Measurements from ENCODE around the gene MYH11. TPM values are rescaled to one million over a fixed set of nuclear protein-coding genes. Genes with fewer than 3 reads are reported as not detected.

MYH11 gene
- total RNA-seq, 1 donor from 2014 or later = 694 TPM

GRCh38 chr16:15726715-15727114 lies 130.1 kb downstream of the MYH11 start:
- H3K36me3 ChIP-seq = peaks cover 97 to 100% of the 10 kb centered on the region in 2 donors
- H3K4me1 ChIP-seq = no peaks in the 10 kb centered on the region
- intact Hi-C loops (cut with DNase I) = no loop called here
- TF ChIP-seq CTCF (IDR thresholded peaks at IDR 0.05) = no peak
- H3K9me3 ChIP-seq = no peaks in the 10 kb centered on the region
- H3K27ac ChIP-seq = peak overlapping the region in 1 of 2 donors; percentile 21
- no peak overlapping the region for H3K4me3 ChIP-seq
- no peaks in the 10 kb centered on the region for H3K27me3 ChIP-seq
- no peak for DNase-seq (ENCODE audit: low spot score in 2 of 2)

DNA sequence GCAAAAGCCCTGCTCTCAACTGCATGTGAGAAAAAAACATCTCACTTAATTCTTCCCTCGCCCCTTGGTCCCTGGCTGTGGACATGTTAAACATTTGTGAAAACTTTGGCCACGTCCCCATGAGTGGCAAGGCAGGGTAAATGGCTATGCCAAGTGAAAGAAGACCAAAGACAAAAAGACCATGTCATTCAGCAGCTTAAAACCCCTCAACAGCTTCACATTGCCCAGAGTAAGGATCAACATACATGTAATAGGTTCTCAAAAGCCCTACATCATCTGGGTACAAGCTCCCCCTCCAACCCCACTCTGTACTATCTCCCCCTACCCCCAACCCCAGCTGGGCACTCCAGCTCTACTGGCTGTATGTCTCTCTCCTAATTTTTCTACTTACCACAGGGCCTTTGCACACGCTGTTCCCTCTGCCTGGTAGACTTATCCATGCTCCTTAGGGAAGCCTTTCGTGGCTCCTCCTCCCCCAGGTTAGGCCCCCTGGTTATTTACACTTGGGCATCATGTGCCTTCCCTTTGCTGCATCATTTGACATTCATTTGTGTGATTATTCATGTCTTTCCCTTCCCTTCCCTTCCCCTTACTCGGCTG lies 131.1 kb downstream of the MYH11 start:
- H3K27ac ChIP-seq = peak overlapping the region in 1 of 2 donors; percentile 23
- no peaks in the 10 kb centered on the region for H3K4me1 ChIP-seq
- DNase-seq (ENCODE audit: low spot score in 2 of 2) = no peak
- intact Hi-C loops (cut with DNase I) = no loop called here
- H3K9me3 ChIP-seq = no peaks in the 10 kb centered on the region
- H3K27me3 ChIP-seq = no peaks in the 10 kb centered on the region
- H3K36me3 ChIP-seq = peaks cover 98 to 100% of the 10 kb centered on the region in 2 donors
- H3K4me3 ChIP-seq = no peak overlapping the region
- TF ChIP-seq CTCF (IDR thresholded peaks at IDR 0.05) = no peak

- DNase-seq (ENCODE audit: low spot score in 2 of 2) = no peak
- Histone ChIP-seq H3K27me3 (no peaks in the 10 kb centered on the region), H3K36me3 (peaks cover 98 to 100% of the 10 kb centered on the region in 2 donors), H3K9me3 (no peaks in the 10 kb centered on the region), H3K4me1 (no peaks in the 10 kb centered on the region), H3K4me3 (no peak overlapping the region), H3K27ac (no peak overlapping the region)
- intact Hi-C loops (cut with DNase I) = no loop called here
- TF ChIP-seq CTCF (IDR thresholded peaks at IDR 0.05) = no peak
Measured at GRCh38 chr16:15723808-15724207, 133.0 kb downstream of the MYH11 start.

DNA sequence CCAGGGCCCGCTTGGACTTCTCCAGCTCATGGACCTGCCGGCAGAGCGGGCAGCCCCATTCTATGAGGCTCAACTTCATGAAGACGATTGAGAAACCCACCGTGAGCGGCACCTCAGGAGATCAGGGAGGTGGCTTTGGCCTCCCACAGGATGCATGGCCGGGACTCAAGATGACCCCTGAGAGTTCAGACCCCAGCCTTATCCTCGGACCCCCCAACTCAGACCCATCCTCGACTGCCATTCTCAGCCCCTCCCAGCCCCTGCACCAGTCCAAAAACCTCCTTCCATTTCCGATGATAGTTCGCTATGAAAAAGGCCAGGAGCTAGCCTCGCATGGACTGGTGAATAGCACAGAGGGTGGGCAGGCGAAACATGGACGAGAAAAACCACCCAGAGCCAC lies 135.8 kb downstream of the MYH11 start:
- Histone ChIP-seq H3K27ac (no peak overlapping the region), H3K4me3 (no peak overlapping the region)

DNA sequence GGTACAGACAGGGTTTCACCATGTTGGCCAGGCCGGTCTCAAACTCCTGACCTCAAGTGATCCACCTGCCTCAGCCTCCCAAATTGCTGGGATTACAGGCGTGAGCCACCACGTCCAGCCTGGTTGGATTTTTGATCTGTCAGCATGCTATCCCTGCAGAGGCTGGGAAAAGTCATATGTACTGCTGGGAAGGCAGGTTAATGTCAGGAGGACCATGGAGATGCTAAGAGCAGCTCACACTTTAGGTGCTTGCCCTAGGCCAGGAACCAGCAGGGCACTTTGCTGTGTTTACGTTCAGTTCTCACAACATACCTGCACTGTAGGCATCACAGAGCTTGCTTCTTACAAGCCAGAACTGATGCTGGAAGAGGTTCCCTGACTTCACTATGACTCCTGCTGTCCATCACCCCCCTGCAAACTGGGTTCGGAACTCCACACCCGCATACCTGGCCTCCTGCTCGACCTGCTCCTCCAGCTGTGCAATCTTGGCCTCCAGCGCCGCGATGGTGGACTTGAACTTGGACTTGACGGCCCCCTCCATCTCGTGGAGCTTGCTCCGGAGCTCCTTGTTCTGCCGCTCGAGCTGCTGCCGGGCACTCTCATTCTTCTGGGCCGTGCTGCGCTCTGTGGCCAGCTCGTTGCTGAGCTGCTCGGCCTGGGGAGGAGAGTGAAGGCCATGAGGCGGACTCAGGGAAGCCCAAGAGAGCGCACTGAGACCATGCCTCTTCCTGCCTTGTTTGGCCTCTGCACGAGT lies 140.0 kb downstream of the MYH11 start:
- Histone ChIP-seq H3K36me3 (peaks cover 99 to 100% of the 10 kb centered on the region in 2 donors), H3K4me3 (no peak overlapping the region), H3K9me3 (no peaks in the 10 kb centered on the region), H3K4me1 (no peaks in the 10 kb centered on the region), H3K27ac (no peak overlapping the region), H3K27me3 (no peaks in the 10 kb centered on the region)
- no peak for DNase-seq (ENCODE audit: low spot score in 2 of 2)
- no peak for TF ChIP-seq CTCF (IDR thresholded peaks at IDR 0.05)
- intact Hi-C loops (cut with DNase I) = no loop called here

More for the DNA sequence above, 135.8 kb downstream of the MYH11 start:
- Histone ChIP-seq H3K4me1 (no peaks in the 10 kb centered on the region), H3K9me3 (no peaks in the 10 kb centered on the region), H3K36me3 (peaks cover 98 to 100% of the 10 kb centered on the region in 2 donors), H3K27me3 (no peaks in the 10 kb centered on the region)
- TF ChIP-seq CTCF (IDR thresholded peaks at IDR 0.05) = no peak
- intact Hi-C loops (cut with DNase I) = no loop called here
- DNase-seq (ENCODE audit: low spot score in 2 of 2) = no peak
